ENCODE results near the gene FOXL3.

- no peak for TF ChIP-seq EP300 (IDR thresholded peaks at IDR 0.05)
- TF ChIP-seq, protein P1, sequence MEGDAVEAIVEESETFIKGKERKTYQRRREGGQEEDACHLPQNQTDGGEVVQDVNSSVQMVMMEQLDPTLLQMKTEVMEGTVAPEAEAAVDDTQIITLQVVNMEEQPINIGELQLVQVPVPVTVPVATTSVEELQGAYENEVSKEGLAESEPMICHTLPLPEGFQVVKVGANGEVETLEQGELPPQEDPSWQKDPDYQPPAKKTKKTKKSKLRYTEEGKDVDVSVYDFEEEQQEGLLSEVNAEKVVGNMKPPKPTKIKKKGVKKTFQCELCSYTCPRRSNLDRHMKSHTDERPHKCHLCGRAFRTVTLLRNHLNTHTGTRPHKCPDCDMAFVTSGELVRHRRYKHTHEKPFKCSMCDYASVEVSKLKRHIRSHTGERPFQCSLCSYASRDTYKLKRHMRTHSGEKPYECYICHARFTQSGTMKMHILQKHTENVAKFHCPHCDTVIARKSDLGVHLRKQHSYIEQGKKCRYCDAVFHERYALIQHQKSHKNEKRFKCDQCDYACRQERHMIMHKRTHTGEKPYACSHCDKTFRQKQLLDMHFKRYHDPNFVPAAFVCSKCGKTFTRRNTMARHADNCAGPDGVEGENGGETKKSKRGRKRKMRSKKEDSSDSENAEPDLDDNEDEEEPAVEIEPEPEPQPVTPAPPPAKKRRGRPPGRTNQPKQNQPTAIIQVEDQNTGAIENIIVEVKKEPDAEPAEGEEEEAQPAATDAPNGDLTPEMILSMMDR (IDR thresholded peaks at IDR 0.05), result no peak
These were observed 34.1 kb upstream of the FOXL3 start for GRCh38 chr7:255721-256361.
